RPMI7951 (cell line): ENCODE results near the gene APPBP2. TPM values are rescaled to one million over a fixed set of nuclear protein-coding genes. Genes with fewer than 3 reads are reported as not detected.
"Not testable (repeated sequence)": the region's sequence is repeated elsewhere in the genome, so short reads cannot be mapped to it uniquely, and the experiment has no call there.

Experiments used
- DNase-seq: peaks from one replicate; pipeline ENCODE4 v3.0.0-alpha.2; 2012; ENCODE audit warnings: low read depth
- total RNA-seq: library from RNA; depleted of rRNA; stranded (reverse); fragments of >200 nt; shearing (Covaris generic); gene quantifications from 2 replicates; pipeline ENCODE4 v1.2.3, GENCODE V29; 2014

Gene APPBP2
- total RNA-seq, 1 experiment from 2014 or later: 20.3 TPM

- no peak for DNase-seq
Measured at GRCh38 chr17:60534613-60535157, 8.6 kb upstream of the APPBP2 start.

GRCh38 chr17:60534010-60534555 lies 8.0 kb upstream of the APPBP2 start:
- no peak for DNase-seq

GRCh38 chr17:60529806-60530205 lies 3.8 kb upstream of the APPBP2 start:
- DNase-seq: no peak

- no peak for DNase-seq
Measured at GRCh38 chr17:60528828-60529227, 2.8 kb upstream of the APPBP2 start.

- DNase-seq: no peak
Measured at GRCh38 chr17:60527701-60528100, 1.7 kb upstream of the APPBP2 start.

- DNase-seq: peak; percentile 10
Measured at GRCh38 chr17:60526726-60527125, 684 bp upstream of the APPBP2 start.

- peak; percentile 9 for DNase-seq
Measured at GRCh38 chr17:60525328-60525684, 736 bp downstream of the APPBP2 start.

- DNase-seq: peak; percentile 9
Measured at GRCh38 chr17:60524463-60525327, 1.3 kb downstream of the APPBP2 start.

- DNase-seq: no peak
Measured at GRCh38 chr17:60523822-60524221, 2.2 kb downstream of the APPBP2 start.

GRCh38 chr17:60522889-60523626 lies 3.0 kb downstream of the APPBP2 start:
- DNase-seq: no peak

- DNase-seq: no peak
Measured at GRCh38 chr17:60519795-60520194, 6.2 kb downstream of the APPBP2 start.

GRCh38 chr17:60515683-60516082 lies 10.4 kb downstream of the APPBP2 start:
- not testable (repeated sequence) for DNase-seq

- not testable (repeated sequence) for DNase-seq
Measured at GRCh38 chr17:60515199-60515598, 10.8 kb downstream of the APPBP2 start.

- DNase-seq: no peak
Measured at GRCh38 chr17:60514500-60514899, 11.5 kb downstream of the APPBP2 start.

- no peak for DNase-seq
Measured at GRCh38 chr17:60514053-60514452, 12.0 kb downstream of the APPBP2 start.

GRCh38 chr17:60513014-60513413 lies 13.0 kb downstream of the APPBP2 start:
- no peak for DNase-seq

GRCh38 chr17:60510723-60511122 lies 15.3 kb downstream of the APPBP2 start:
- DNase-seq: no peak

- DNase-seq: peak; percentile 4
Measured at GRCh38 chr17:60510031-60510430, 16.0 kb downstream of the APPBP2 start.

- DNase-seq: no peak
Measured at GRCh38 chr17:60508384-60508980, 17.6 kb downstream of the APPBP2 start.

- peak; percentile 57 for DNase-seq
Measured at GRCh38 chr17:60506312-60506711, 19.7 kb downstream of the APPBP2 start.

- DNase-seq: no peak
Measured at GRCh38 chr17:60502145-60502544, 23.9 kb downstream of the APPBP2 start.

GRCh38 chr17:60501589-60501988 lies 24.5 kb downstream of the APPBP2 start:
- no peak for DNase-seq
